Esophagus muscularis mucosa (tissue), 4 donors: ENCODE measurements around the gene TMEM14A. TPM values are rescaled to one million over a fixed set of nuclear protein-coding genes. Genes with fewer than 3 reads are reported as not detected.

Experiments used
- DNase-seq: peaks from one replicate; pipeline ENCODE4 v3.0.0-alpha.2; 2017; ENCODE audit errors: extremely low spot score
- H3K27ac ChIP-seq, 4 donors: fragments of 200-600 bp; sonication (generic); replicated peaks in 1 of 4; 1 replicate in 3 of 4; 2 replicates in 1 of 4; pipeline ENCODE4 v1.5.1; 2016 to 2019; ENCODE audit warnings: mild to moderate bottlenecking in 1 of 4
- H3K27me3 ChIP-seq, 4 donors: fragments of 200-600 bp; sonication (generic); one replicate each; pipeline versions ENCODE4 v1.5.1 to v1.6.0; 2016 to 2019
- H3K36me3 ChIP-seq, 4 donors: fragments of 200-600 bp; sonication (generic); one replicate each; pipeline ENCODE4 v1.5.1; 2016 to 2019
- H3K4me1 ChIP-seq, 4 donors: fragments of 200-600 bp; sonication (generic); one replicate each; pipeline ENCODE4 v1.5.1; 2016 to 2019
- H3K4me3 ChIP-seq, 4 donors: fragments of 200-600 bp; sonication (generic); 1 replicate in 2 of 4; 2 replicates in 2 of 4; pipeline ENCODE4 v1.5.1; 2016 to 2019; ENCODE audit warnings: mild to moderate bottlenecking in 4 of 4, moderate library complexity in 1 of 4
- H3K9me3 ChIP-seq, 4 donors: fragments of 200-600 bp; sonication (generic); 1 replicate in 3 of 4; 2 replicates in 1 of 4; pipeline ENCODE4 v1.5.1; 2016 to 2019
- EP300 ChIP-seq: sonication (generic); formaldehyde crosslinking; IDR thresholded peaks from one replicate; pipeline ENCODE4 v1.6.1; 2017; ENCODE audit warnings: antibody characterized with exemption
- POLR2A ChIP-seq: fragments of 450-650 bp; IDR thresholded peaks from one replicate; pipeline ENCODE4 v1.6.1; 2017; ENCODE audit warnings: antibody characterized with exemption, moderate library complexity, mild to moderate bottlenecking, low read depth
- POLR2AphosphoS5 ChIP-seq, 2 donors: sonication (generic); formaldehyde crosslinking; IDR thresholded peaks; one replicate each; pipeline ENCODE4 v1.6.1; 2017; ENCODE audit warnings: antibody characterized with exemption in 2 of 2
- WGBS: methylation state at CpG from one replicate; pipeline ENCODE4 v1.1.5; 2018; 5-methylcytosine and 5-hydroxymethylcytosine counted together
- intact Hi-C: fragments of 100-400 bp; cut with DNase I; formaldehyde crosslinking; loops from one replicate; pipeline ENCODE4 v1.15.1; 2023
- total RNA-seq, 4 donors: library from RNA; depleted of rRNA; stranded (reverse); fragments of >200 nt; gene quantifications; one replicate each; pipeline versions ENCODE4 v1.1.0 to v1.2.1, GENCODE V29; 2016
- TF ChIP-seq, protein P1 (sequence below), 3 experiments: fragments of 200-600 bp in 2 of 3; fragments of 450-650 bp in 1 of 3; sonication (generic) in 2 of 3; IDR thresholded peaks; one replicate each; pipeline ENCODE4 v1.5.1; 2017 to 2019; ENCODE audit warnings: antibody characterized with exemption in 3 of 3, mild to moderate bottlenecking in 2 of 3, moderate library complexity in 1 of 3

The TMEM14A gene
- total RNA-seq, 4 donors from 2014 or later, result 19.2 to 31.1 (median 21.9) TPM

DNA sequence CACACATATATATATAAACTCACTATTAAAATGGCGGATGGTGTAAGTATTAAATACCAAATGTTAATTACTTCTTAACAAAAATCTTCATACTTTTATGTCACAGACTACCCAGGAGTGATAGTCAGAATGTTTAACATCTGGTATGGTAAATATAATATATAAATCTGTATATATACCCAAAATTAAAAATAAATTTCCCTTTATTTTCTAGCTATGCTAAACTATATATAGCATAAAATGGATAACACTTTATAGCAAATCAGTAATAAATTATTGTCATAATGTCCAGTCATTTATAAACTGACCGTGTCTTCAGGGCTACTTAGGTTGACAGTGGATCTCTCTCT lies 55.3 kb downstream of the TMEM14A start:
- H3K9me3 ChIP-seq, result no peaks in the 10 kb centered on the region
- WGBS, result 85% methylated on average over 2 of the region's 2 CpGs
- H3K36me3 ChIP-seq, result no peaks in the 10 kb centered on the region
- H3K4me3 ChIP-seq, result no peak overlapping the region
- no peak overlapping the region for H3K27ac ChIP-seq
- intact Hi-C loops, result no loop called here
- no peak for TF ChIP-seq POLR2A
- TF ChIP-seq, protein P1, sequence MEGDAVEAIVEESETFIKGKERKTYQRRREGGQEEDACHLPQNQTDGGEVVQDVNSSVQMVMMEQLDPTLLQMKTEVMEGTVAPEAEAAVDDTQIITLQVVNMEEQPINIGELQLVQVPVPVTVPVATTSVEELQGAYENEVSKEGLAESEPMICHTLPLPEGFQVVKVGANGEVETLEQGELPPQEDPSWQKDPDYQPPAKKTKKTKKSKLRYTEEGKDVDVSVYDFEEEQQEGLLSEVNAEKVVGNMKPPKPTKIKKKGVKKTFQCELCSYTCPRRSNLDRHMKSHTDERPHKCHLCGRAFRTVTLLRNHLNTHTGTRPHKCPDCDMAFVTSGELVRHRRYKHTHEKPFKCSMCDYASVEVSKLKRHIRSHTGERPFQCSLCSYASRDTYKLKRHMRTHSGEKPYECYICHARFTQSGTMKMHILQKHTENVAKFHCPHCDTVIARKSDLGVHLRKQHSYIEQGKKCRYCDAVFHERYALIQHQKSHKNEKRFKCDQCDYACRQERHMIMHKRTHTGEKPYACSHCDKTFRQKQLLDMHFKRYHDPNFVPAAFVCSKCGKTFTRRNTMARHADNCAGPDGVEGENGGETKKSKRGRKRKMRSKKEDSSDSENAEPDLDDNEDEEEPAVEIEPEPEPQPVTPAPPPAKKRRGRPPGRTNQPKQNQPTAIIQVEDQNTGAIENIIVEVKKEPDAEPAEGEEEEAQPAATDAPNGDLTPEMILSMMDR (IDR thresholded peaks at IDR 0.05), result no peak
- no peak for TF ChIP-seq POLR2AphosphoS5 (IDR thresholded peaks at IDR 0.05)
- TF ChIP-seq EP300, result no peak
- H3K4me1 ChIP-seq, result no peaks in the 10 kb centered on the region
- H3K27me3 ChIP-seq, result no peaks in the 10 kb centered on the region
- DNase-seq, result no peak

DNA sequence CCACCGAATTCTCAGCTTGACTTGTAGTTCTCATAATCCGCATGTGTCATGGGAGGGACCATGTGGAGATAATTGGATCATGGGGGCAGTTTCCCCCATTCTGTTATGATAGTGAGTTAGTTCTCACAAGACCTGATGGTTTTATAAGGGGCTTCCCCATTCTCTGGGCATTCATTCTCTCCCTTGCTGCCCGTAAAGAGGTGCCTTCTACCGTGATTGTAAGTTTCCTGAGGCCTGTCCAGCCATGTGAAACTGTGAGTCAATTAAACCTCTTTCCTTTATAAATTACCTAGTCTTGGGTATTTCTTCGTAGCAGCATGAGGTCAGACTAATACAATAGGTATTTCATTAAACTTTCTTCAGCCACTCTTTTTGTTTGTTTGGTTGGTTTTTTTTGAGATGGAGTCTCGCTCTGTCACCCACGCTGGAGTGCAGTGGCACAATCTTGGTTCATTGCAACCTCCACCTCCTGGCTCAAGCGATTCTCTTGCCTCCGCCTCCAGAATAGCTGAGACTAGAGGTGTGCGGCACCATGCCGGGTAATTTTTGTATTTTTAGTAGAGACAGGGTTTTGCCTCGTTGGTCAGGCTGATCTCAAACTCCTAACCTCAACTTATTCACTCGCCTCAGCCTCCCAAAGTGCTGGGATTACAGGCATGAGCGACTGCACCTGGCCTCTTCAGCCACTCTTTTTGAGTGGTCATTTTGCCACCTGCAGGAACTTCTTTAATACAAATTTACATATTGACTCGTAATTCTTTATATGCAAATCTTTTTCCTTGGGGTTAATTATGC lies 56.0 kb downstream of the TMEM14A start:
- no peaks in the 10 kb centered on the region for H3K27me3 ChIP-seq
- WGBS, result 88% methylated on average over 15 of the region's 15 CpGs
- H3K4me1 ChIP-seq, result no peaks in the 10 kb centered on the region
- TF ChIP-seq POLR2A, result no peak
- TF ChIP-seq, protein P1 (IDR thresholded peaks at IDR 0.05), result no peak
- no peak for TF ChIP-seq POLR2AphosphoS5 (IDR thresholded peaks at IDR 0.05)
- no peak for TF ChIP-seq EP300
- no peak for DNase-seq
- H3K27ac ChIP-seq, result no peak overlapping the region
- intact Hi-C loops, result no loop called here
- H3K36me3 ChIP-seq, result no peaks in the 10 kb centered on the region
- no peak overlapping the region for H3K4me3 ChIP-seq
- no peaks in the 10 kb centered on the region for H3K9me3 ChIP-seq

DNA sequence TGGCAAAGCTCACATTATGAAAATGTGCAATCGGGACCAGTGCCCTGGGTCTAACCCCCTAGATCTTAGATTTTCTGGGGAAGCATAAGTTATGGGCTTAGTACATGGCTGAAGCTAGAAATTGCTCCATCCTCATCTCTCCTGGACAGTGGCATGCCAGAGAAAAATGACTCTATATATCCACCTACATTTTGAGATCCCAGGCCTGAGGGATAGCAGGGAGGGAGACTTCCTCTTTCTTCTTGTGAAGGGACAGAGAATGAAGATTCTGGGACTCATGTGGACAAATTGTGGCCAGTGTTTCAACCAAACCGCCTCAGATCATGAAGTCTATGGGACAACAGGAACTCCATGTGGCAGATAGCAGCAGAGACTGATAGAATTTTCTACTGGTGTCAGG lies 57.0 kb downstream of the TMEM14A start:
- Histone ChIP-seq H3K27me3 (no peaks in the 10 kb centered on the region), H3K9me3 (no peaks in the 10 kb centered on the region), H3K4me1 (no peaks in the 10 kb centered on the region), H3K27ac (no peak overlapping the region), H3K36me3 (no peaks in the 10 kb centered on the region), H3K4me3 (no peak overlapping the region)
- 77% methylated on average over 2 of the region's 2 CpGs for WGBS
- TF ChIP-seq, protein P1 (IDR thresholded peaks at IDR 0.05), result no peak
- intact Hi-C loops, result no loop called here
- no peak for DNase-seq

DNA sequence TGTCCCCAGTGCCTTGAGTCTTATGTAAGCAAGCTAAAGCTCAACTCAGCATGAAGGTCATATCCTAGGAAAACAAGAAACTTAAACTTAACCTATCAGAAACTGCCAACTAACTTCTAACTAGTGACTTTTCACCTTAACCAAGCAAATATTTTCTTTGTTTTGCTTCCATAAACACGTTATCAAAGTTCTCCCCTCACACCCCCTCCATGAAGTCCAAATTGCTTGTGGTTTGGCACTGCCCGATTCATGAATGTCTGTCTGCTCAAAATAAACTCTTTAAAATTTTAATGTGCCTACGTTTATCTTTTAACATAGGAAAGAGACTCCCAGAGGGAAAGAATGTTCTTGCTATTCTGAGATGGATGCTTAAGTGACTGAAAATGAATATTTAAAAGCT lies 57.5 kb downstream of the TMEM14A start:
- Histone ChIP-seq H3K9me3 (no peaks in the 10 kb centered on the region), H3K27me3 (no peaks in the 10 kb centered on the region), H3K4me3 (no peak overlapping the region), H3K27ac (no peak overlapping the region), H3K36me3 (no peaks in the 10 kb centered on the region), H3K4me1 (no peaks in the 10 kb centered on the region)
- no peak for TF ChIP-seq EP300
- no peak for TF ChIP-seq POLR2A
- TF ChIP-seq, protein P1 (IDR thresholded peaks at IDR 0.05), result no peak
- no peak for TF ChIP-seq POLR2AphosphoS5 (IDR thresholded peaks at IDR 0.05)
- intact Hi-C loops, result no loop called here
- 37% methylated on average over 3 of the region's 3 CpGs for WGBS
- no peak for DNase-seq

DNA sequence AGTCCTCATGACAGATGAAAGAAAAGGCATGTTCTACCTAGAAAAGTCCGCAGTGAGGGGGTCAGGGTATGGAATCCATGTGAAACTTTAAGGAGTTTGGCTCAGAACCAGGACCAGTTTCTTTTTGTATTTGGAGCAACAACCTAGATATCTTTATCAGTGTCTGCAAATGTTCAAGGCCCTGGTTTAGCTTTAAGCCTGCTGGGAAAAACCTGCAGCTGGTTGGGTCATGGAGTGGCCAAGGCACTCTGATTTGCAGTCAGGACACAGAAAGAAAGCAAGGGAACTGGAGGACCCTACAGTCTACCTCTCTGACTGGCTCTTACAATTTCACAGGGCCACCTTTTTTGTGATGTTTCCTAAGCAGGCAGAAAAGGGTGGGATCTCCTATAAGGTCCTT lies 58.7 kb downstream of the TMEM14A start:
- intact Hi-C loops, result no loop called here
- Histone ChIP-seq H3K36me3 (no peaks in the 10 kb centered on the region), H3K27me3 (no peaks in the 10 kb centered on the region), H3K4me3 (no peak overlapping the region), H3K4me1 (no peaks in the 10 kb centered on the region), H3K9me3 (no peaks in the 10 kb centered on the region), H3K27ac (no peak overlapping the region)
- TF ChIP-seq, protein P1 (IDR thresholded peaks at IDR 0.05), result no peak
- TF ChIP-seq POLR2A (no peak), EP300 (no peak)
- DNase-seq, result no peak
- 86% methylated on average over 1 of the region's 1 CpG for WGBS
